NCI-H128 (cell line): ENCODE results near the gene CACNA2D1.

Experiments
- DNase-seq: peaks from one replicate; lab custom pipeline; 2025; ENCODE audit not compliant: unreplicated experiment; lab: John Stamatoyannopoulos, UW

Gene CACNA2D1

GRCh38 chr7:82443547-82444219 lies at the start of gene CACNA2D1:
Gene CACNA2D1 (minus strand): TSS chr7:82443777.
- peak; percentile 76 for DNase-seq

DNA sequence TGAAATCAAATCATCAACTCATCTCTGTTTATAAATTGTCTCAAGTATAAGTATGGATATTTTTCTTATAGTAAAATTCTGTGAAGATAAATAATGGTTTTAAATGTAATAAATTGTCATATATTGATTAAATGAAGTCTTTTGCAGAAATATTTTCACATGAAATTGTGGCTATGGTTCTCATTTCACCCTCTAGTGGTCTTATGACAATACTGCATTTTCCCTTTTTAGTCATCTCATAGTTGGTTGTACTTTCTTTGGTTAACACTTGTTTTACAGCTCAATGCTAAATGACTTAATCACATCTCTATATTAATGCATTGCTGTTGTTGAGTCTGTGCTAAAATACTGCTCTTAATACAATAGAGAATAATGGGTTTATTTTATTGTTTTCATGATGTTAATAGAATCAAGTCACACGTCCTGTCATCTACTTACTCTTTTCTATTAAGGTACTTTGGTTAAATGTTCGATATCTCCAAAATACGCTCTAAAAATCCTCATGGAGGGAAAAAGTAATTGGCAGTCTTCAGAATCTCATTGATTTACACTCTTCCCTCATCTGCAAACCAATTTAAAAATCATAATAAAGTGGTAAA lies 38.0 kb upstream of the CACNA2D1 start:
- DNase-seq = no peak

DNA sequence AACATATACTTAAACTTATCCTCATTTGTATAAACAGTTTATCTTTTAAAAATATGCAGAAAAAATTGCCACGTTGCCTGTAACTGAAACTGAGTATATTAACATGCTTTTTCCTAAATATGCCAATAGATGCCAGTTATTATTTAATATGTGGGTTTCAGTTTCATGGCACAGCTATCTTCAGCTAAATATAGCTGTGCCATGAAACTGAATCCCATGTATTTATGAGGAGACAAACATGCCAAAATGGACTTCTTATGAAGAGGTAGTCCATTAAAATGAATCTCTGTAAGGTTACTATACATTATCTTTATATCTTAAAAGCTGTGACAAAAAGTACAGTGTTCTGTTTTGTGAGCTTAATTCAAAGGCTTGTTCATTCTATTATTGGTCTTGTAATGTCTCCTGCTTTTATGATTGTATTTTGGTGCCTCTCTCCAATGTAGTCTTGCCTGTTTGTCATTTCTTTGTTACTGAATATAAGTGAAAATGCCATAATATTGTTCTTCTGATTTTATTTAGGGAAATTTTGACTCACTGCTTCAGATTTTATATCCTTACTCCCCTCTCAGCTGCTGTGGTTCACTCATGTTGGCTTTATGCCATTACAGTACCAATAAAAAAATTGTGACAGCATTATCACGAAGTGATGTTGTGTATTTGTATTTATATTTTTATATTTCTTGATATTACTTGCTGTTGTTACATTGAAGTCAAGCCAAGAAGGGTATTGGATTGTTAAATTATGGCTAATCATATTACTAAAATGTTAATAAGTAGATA lies 34.3 kb upstream of the CACNA2D1 start:
- DNase-seq = no peak

DNA sequence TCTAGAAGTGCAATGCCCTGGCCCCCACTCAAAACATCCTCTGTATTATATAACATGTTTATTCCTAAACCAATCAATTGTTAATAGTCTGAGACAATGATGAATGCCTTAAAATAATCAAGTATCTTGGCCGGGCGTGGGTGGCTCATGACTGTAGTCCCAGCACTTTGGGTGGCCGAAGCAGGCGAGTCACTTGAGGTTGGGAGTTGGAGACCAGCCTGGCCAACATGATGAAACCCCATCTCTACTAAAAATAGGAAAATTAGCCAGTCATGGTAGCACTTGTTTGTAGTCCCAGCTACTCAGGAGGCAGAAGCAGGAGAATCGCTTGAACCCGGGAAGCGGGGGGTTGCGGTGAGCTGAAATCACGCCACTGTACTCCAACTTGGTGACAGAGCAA lies 29.4 kb upstream of the CACNA2D1 start:
- DNase-seq = no peak

DNA sequence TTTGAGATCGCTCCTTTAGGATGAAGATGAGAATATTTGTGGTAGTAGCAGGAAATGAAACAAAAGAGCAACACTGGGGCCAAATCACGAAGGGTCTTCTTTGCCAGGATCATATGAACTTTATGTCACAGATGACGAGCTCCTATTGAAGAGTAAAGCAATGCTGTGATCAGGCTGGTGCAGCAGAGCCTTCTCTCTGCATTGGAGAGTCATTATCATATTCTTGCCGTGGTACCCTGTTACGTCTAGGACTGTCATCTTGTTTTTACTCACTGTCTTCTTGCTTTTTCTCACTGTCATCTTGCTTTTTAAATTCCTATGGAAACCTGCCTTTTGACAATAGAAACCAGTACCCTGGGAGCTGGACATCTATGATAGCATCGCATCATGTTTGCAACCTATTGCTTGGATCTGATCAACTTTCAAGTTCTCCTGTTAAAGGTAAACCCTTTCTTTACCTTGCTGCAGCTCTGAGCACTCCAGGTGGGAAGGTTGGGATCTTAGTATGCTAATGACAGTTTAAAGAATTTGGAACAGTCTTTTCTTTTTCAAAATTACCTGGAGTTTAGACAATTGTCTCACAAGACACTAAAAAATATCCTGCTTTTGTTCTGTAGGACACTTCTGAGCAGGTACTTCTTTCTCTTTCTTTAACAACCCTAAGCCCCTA lies 27.9 kb upstream of the CACNA2D1 start:
- no peak for DNase-seq

DNA sequence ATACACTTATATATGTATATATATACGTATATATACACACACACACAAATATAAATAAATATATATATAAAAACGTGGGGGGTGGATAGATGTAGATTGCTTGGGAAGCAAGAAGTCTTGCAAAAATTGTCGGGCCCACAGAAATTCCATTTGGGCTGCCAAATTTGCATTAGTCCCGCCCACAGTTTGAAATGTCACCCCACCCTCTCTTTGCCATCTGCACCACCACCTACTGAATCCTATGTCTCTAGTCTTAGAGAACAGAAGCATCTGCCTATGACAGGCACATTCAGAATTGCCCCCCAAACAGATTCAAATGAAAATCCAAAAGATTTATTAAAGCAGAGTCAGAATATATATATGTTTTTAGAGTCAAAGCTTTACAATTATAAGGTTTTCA lies 25.6 kb upstream of the CACNA2D1 start:
- no peak for DNase-seq

GRCh38 chr7:82468435-82468834 lies 24.9 kb upstream of the CACNA2D1 start:
- no peak for DNase-seq

GRCh38 chr7:82467020-82467419 lies 23.4 kb upstream of the CACNA2D1 start:
- no peak for DNase-seq

DNA sequence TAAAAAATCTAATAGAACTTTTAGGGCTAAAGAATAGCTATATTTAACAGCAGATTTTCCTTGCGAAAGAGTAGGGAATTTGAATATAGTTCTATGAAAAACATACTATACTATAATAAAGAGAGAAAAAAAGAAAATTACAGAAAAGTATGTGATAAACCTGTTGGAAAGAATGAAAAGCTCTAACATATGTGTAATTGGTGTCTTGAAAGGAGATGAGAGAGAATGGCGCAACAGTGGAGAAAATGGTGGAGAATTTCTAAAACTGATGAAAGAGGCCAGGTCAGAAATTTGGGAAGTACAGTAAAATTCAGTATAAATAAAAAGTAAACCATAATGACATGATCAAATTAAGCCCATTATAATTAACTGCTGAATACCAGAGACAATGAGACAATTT lies 20.8 kb upstream of the CACNA2D1 start:
- DNase-seq = no peak

GRCh38 chr7:82455295-82455694 lies 11.7 kb upstream of the CACNA2D1 start:
- DNase-seq = no peak

DNA sequence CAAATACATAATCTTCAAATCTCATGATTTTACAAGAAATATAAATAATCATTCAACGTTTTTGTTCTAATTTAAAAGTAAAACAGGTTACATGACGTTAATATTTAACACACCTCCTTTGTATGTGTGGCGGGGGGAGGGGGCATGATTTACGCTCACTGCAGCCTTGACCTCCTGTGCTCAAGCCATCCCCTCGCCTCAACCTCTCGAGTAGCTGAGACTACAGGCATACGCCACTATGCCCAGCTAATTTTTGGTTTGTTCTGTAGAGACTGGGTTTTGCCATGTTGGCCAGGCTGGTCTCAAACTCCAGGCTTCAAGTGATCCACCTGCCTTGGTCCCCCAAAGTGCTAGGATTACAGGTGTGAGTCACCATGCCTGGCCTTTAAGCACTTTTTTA lies 7.2 kb upstream of the CACNA2D1 start:
- DNase-seq = no peak

DNA sequence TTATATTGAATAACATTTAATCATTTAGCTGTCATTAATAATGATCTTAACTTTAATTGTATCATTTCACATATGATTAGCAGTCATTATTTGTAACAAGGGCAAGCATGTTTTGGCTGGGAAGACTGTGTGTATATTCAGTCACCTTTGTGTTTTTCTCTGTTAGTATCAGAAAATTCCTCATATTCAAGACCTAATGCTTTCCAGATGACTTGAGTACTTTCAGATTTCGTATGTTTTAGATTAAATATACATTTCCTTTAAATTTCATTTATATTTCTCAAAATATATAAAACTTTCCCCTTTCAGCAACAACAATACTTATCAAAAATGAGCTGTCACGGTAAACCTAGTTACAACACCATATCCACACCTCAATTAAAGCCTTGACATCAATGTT lies 6.3 kb upstream of the CACNA2D1 start:
- no peak for DNase-seq

DNA sequence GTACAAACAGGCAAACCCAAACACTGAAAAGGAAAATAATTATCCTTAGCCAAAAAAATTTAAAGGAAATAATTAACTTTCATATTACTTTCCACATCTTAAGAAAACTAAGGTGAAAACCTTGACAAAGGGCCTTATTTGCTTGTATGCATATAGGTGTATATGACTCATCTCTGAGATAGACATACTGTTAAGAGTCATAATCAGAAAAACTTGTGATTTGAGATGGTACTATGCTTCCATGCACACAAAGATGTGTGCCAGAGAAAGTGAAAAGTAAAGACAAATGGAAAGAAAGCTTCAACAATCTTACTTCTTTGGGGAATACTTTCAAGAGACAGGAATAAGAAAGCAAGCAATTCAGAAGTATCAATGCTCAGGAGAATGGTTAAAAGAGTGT lies 3.3 kb upstream of the CACNA2D1 start:
- DNase-seq = no peak

DNA sequence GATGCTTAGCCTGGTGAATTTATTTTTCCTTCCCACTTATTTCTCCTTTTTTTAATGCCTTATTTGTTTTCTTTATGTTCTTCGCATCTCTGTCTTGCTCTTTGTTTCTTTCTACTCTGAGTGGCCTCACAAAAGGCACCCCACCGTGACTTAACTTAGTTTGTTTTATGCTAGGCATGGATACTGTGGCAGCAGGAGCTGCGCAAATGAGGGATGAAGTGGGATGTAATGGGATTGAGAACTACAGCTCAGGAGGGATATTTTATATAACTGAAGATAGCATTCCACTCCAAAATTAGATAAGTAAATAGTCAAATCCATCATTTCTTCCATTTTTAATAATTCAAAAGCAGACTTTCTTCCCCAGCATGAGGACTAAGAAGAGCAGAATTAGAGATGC lies 1.7 kb upstream of the CACNA2D1 start:
- DNase-seq = peak; percentile 41

GRCh38 chr7:82444220-82444909 lies 788 bp upstream of the CACNA2D1 start:
- DNase-seq = peak; percentile 76

DNA sequence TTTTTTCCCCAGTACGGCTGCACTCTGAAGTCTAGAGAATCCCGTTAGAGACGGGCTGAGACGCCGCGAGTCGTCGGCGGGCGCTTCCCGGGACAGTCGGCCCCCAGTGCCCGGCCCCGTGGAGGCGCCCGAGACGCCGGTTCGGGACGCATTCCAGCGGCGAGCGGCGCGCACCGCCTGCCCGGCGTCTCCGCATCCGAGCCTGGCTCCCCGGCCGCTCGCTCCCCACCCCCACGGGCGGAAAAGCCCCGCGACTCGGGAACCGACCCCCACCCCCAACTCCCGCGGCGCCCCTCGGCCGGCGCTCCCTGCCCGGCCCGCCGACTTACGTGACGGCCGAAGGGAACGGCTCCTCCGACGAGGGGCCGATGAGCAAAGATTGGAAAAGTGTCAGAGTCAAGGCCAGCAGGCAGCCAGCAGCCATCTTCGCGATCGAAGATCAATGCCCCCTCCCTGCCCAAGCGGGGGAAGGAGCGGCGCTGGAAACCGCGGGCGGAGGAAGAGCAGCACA lies 486 bp downstream of the CACNA2D1 start:
- no peak for DNase-seq

DNA sequence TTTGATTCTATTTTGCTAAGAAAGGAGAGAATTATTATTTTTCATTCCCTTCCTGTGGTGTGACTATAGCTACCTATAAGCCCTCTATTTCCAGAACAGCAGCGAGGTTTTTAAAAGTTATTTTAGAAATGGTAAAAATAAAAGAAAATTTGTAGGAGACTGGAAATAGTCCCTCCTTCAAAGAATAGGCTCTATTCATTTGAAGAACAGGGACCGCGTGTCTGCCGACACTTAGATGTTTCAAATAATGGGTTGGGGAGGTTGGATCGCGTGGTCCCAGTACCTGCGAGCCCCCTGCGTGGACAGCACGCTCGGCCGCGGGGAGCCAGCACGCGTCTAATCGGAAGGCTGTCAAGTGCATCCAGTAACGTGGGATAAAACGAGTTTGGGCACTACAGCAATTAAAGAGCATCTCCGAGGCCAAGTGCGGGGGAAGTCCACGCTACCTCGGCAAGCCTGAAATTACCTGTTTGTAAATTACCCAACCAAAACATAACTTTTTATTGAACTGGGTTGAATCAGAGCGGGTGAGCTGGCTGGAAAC lies 1.0 kb downstream of the CACNA2D1 start:
- no peak for DNase-seq

GRCh38 chr7:82441669-82442478 lies 1.7 kb downstream of the CACNA2D1 start:
- DNase-seq = no peak

GRCh38 chr7:82438521-82438920 lies 5.1 kb downstream of the CACNA2D1 start:
- DNase-seq = no peak

GRCh38 chr7:82435769-82436168 lies 7.8 kb downstream of the CACNA2D1 start:
- no peak for DNase-seq
